Esophagus squamous epithelium (tissue), 4 donors: Measurements from ENCODE around the gene JARID2.

Source experiments
- POLR2A ChIP-seq, 4 donors: fragments of 450-650 bp; IDR thresholded peaks; one replicate each; pipeline ENCODE4 v1.6.1; 2017; ENCODE audit warnings: antibody characterized with exemption in 4 of 4, mild to moderate bottlenecking in 4 of 4, moderate library complexity in 3 of 4
- TF ChIP-seq, protein P1 (sequence below), 6 experiments: fragments of 450-650 bp in 4 of 6; fragments of 200-600 bp in 2 of 6; sonication (generic) in 2 of 6; IDR thresholded peaks; one replicate each; pipeline ENCODE4 v1.5.1; 2016 to 2019; ENCODE audit warnings: antibody characterized with exemption in 6 of 6, mild to moderate bottlenecking in 4 of 6, moderate library complexity in 4 of 6

DNA sequence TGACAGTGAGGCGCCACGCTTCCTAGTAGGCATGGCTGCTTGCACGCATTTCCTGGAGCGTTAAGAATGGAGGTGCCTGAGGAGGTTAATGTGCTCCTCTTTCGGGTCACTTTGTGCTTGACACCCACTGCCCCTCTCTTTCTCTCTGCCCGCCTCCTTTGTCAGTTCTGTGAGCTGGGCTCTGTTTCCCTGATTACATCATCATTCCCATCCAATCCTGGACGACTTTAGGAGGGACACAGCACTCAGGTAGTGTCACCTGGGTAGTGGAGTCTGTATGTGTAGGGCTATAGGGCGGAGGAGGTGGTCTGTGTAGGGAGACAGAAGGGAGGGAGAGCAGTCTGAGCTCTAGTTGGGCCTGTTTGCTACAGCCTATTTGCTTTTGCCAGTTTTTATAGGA lies 136.8 kb downstream of the JARID2 start:
- TF ChIP-seq, protein P1, sequence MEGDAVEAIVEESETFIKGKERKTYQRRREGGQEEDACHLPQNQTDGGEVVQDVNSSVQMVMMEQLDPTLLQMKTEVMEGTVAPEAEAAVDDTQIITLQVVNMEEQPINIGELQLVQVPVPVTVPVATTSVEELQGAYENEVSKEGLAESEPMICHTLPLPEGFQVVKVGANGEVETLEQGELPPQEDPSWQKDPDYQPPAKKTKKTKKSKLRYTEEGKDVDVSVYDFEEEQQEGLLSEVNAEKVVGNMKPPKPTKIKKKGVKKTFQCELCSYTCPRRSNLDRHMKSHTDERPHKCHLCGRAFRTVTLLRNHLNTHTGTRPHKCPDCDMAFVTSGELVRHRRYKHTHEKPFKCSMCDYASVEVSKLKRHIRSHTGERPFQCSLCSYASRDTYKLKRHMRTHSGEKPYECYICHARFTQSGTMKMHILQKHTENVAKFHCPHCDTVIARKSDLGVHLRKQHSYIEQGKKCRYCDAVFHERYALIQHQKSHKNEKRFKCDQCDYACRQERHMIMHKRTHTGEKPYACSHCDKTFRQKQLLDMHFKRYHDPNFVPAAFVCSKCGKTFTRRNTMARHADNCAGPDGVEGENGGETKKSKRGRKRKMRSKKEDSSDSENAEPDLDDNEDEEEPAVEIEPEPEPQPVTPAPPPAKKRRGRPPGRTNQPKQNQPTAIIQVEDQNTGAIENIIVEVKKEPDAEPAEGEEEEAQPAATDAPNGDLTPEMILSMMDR (IDR thresholded peaks at IDR 0.05), result no peak
- TF ChIP-seq POLR2A (IDR thresholded peaks at IDR 0.05), result no peak
